SK-N-DZ (cell line): ENCODE results near the gene LIG4. TPM values are rescaled to one million over a fixed set of nuclear protein-coding genes. Genes with fewer than 3 reads are reported as not detected.
"Not testable (repeated sequence)": the region's sequence is repeated elsewhere in the genome, so short reads cannot be mapped to it uniquely, and the experiment has no call there.

ENCODE experiments used
- DNase-seq: peaks from one replicate; pipeline ENCODE4 v3.0.0-alpha.2; 2015; ENCODE audit warnings: low spot score
- polyA plus RNA-seq, 2 experiments: library from polyadenylated mRNA; depleted of rRNA; stranded (reverse); fragments of >200 nt; gene quantifications; 2 replicates each; pipeline ENCODE4 v1.2.3, GENCODE V29; 2014

LIG4 gene
- 9.1 and 10.5 TPM in 2 replicates for polyA plus RNA-seq (2014; cell fraction: cytosol; rRNA removed)
- 11.5 and 13.9 TPM in 2 replicates for polyA plus RNA-seq (2014; cell fraction: nucleus; rRNA removed)

DNA sequence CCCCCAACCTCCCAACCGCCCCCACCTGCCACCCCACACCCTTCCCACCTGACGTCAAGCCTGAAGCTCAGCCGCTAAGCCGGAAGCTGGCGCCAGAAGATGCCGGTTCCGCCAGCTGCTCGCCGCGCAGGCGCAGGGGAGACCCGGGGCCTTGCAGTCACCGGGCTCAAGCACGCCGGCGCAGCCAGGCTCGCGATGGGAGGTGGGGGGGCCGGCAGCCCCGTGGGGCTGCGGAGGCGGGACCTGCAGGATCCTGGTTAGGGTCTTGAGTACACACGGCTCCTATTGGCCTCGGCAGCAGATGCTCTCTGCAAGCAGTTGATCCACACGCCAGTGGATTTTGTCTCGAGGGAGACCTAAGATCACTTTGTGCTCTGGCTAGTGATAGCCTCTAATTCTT is at the start of gene LIG4:
TSS of gene LIG4 (minus strand) at position 101 of the 400 bp plus-strand sequence. CDS start 4,268 bp downstream, outside the sequence.
- DNase-seq = peak; percentile 95

DNA sequence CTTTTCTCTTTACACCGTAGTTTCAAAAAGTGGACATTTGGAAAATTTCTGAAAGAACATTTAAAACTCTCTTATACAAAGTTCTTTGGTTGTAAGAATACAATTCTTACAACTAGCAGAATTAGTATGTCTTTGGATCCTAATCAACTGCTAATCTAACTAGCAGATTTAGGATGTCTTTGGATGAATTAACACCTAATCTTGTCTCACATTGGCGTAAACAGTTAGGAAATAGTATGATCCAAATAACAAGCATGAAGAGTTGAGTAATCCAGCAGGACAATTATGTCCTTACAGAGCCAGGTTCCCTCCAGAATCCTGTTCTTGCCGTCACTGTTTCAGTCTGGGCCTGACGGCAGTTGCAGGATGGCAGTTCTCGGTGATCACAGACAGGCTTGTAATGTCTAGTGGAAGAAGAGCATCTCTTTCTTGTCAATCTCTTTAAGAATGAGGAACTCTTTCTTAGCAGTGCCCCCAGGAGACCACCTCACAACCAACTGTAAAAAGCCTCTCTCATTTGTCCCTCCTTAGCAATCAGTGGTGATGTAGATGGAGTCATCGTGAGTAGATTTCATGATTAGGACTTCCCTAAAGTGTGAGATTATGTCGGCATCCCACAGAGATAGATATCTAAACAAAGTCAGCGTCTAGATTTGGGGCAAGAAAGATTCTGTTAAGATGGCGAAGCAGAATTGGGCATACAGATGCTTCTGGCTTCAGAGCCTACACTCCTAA is 48.5 kb upstream of the LIG4 start:
- DNase-seq = no peak

GRCh38 chr13:108257248-108257647 is 41.9 kb upstream of the LIG4 start:
- no peak for DNase-seq

GRCh38 chr13:108249150-108249549 is 33.8 kb upstream of the LIG4 start:
- no peak for DNase-seq

GRCh38 chr13:108230377-108230776 is 15.0 kb upstream of the LIG4 start:
- DNase-seq = no peak

- DNase-seq = peak; percentile 37
Measured at GRCh38 chr13:108227651-108228272, 12.4 kb upstream of the LIG4 start.

DNA sequence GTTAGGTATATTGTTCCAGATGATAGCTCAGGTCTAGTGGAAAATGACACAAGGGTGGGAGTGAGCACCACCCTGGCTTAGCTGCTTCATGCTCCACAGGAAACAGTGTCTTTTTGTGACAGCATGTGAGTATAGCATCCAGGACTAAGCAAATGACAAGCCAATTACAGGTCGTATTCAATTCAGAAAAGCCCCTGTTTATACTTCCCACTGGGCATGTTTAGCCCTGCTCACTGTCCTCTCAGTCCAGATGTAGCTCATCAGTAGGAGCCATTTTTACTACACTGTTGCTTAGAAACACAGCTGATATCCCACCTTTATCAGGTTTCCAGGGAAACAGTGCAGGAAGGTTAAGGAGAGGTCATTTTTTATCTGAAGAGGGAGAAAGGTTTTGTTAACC is 10.8 kb upstream of the LIG4 start:
- peak; percentile 72 for DNase-seq

- no peak for DNase-seq
Measured at GRCh38 chr13:108225440-108225839, 10.1 kb upstream of the LIG4 start.

DNA sequence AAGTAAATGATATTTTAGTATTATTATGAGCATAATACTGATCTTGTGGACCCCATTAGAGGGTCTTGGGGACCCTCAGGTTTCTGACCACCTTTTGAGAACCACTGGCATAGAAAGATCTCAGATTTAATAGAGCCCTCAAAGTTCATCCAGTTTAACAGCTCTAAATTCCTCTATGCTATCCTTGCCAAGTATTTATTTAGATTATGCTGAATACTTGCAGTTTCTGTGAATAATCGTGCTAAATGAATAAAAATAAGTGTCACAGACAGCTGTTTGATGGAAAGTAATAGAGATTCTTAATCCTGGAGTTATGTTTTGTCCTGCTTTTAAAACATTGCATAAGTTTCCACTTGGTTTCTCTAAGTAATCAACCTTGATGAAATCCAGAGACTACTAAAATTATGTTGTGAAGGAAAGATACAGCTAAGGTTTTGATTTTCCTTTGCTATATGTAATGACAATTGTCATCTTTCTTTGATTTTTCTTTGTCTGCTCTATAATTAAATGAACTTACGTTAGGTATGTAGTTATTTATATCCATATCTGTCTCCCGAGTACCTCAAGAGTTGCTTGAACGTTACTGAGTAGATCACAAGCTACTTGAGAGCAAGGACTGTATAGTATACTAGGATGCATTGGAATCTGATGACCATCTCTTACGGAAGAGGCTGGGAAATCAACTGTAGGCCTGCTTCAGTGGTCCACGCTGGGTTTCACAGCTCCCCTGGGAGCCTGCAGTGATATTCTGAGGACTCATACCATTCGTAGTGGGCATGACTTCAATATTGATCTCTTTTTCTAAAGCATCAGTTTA is 8.6 kb upstream of the LIG4 start:
- no peak for DNase-seq

DNA sequence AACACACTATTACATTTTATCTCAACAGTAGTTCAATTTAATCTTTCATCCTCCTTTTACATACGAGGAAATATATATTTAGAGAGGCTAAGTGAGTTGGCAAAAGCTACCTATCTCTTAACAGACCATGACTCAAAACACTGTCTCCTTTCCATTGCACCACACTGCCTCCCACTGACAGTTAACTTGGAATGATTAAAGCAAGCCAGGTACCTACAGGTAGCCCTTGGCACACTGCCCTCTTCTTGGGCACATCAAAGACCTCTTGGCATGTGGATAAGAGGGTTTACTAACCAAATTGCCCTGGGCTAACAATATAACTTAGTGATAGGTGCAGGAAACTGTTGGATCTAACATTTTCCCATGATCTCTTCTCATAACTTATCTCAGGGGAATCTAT is 4.7 kb upstream of the LIG4 start:
- no peak for DNase-seq

- peak; percentile 96 for DNase-seq
Measured at GRCh38 chr13:108218044-108218974, 3.0 kb upstream of the LIG4 start, which contains the start of gene ABHD13. ABHD13 (plus strand) TSS chr13:108218392; CDS start chr13:108229219, 10,827 bp downstream.

DNA sequence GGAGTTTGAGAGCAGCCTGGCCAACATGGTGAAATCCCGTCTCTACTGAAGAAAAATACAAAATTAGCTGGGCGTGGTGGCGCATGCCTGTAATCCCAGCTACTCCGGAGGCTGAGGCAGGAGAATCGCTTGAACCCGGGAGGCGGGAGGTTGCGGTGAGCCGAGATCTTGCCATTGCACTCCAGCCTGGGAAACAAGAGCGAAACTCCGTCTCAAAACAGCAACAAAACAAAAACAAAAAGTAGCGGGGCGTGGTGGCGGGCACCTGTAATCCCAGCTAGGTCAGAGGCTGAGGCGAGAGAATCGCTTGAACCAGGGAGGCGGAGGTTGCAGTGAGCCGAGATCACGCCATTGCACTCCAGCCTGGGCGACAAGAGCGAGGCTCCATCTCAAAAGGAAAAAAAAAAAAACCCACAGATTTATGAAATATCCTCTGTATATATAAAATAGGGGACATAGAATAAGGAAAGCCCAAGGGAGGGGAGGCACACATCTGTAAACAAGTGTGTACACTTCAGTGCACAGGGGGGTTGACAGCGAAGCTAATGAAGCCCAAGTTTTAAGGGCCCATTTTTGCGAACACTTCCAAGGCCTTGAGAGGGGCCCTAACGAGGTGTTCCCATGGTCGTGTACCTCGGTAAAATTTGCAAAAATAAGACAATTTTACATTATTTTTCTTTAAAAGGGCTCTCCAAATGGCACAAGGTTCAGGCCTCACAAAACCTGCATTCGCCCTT is 2.1 kb upstream of the LIG4 start:
- not testable (repeated sequence) for DNase-seq

GRCh38 chr13:108214441-108215271 is 680 bp downstream of the LIG4 start:
- DNase-seq = no peak

DNA sequence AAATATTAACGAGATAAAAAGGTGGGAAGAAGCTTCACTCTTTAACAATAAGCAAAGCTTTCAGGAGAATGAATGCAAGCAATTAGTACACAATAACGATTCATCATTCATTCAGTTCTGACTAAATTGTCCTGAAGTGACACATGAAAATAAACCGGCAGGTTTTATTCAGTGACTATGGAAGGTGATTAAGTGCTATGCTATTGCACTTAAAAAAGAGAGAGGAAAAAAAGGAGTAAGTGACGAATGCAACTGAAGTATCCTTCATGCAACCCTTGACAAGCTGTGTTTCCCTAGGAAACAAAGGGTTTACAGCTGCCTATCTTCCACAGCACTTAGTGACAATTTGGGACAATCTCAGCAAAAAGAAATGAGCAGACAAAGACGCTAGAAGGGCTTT is 1.4 kb downstream of the LIG4 start:
- no peak for DNase-seq

- no peak for DNase-seq
Measured at GRCh38 chr13:108212886-108213285, 2.5 kb downstream of the LIG4 start.

- no peak for DNase-seq
Measured at GRCh38 chr13:108210551-108210950, 4.8 kb downstream of the LIG4 start.

GRCh38 chr13:108200781-108201398 is 14.4 kb downstream of the LIG4 start:
- no peak for DNase-seq

- no peak for DNase-seq
Measured at GRCh38 chr13:108195861-108196260, 19.5 kb downstream of the LIG4 start.

GRCh38 chr13:108195146-108195545 is 20.2 kb downstream of the LIG4 start:
- DNase-seq = no peak
